WTC11 (cell line): ENCODE data around the gene COL9A1. TPM values are rescaled to one million over a fixed set of nuclear protein-coding genes. Genes with fewer than 3 reads are reported as not detected.
"Not testable (repeated sequence)": the region's sequence is repeated elsewhere in the genome, so short reads cannot be mapped to it uniquely, and the experiment has no call there.

ENCODE experiments used
- ATAC-seq: fragments of 200-7000 bp; cut with Tn5 transposase; 2 replicates; pipeline ENCODE4 v1.10.0; 2021; ENCODE audit warnings: mild to moderate bottlenecking, moderate library complexity
- CTCF ChIA-PET: fragments of 300-600 bp; sonication (Branson Sonifier 250); formaldehyde crosslinking; loops from one replicate; lab custom pipeline; 2021; ENCODE audit warnings: antibody characterized with exemption; lab: Charles Lee
- POLR2A ChIA-PET: fragments of 350-600 bp; sonication (Branson Sonifier 250); formaldehyde crosslinking; loops from one replicate; lab custom pipeline; 2021; ENCODE audit warnings: antibody characterized with exemption; lab: Charles Lee
- DNase-seq: peaks from one replicate; pipeline ENCODE4 v3.0.0; 2021; ENCODE audit warnings: low spot score
- H3K27ac Mint-ChIP-seq: 2 replicates; pipeline ENCODE4 v1.8.0; 2021; ENCODE audit warnings: mixed read lengths
- H3K27me3 Mint-ChIP-seq: 2 replicates; pipeline ENCODE4 v1.8.0; 2021; ENCODE audit warnings: low read depth, mild to moderate bottlenecking, moderate library complexity, mixed read lengths
- H3K36me3 Mint-ChIP-seq: 2 replicates; pipeline ENCODE4 v1.8.0; 2021; ENCODE audit warnings: mixed read lengths
- H3K4me1 Mint-ChIP-seq: 2 replicates; pipeline ENCODE4 v1.8.0; 2022; ENCODE audit warnings: mixed read lengths
- H3K4me3 Mint-ChIP-seq: 2 replicates; pipeline ENCODE4 v1.8.0; 2021; ENCODE audit warnings: mild to moderate bottlenecking, moderate library complexity, mixed read lengths
- H3K9me3 Mint-ChIP-seq: 2 replicates; pipeline ENCODE4 v1.8.0; 2021; ENCODE audit warnings: mixed read lengths
- EMX1 ChIP-seq: fragments of 250-450 bp; sonication (Bioruptor Pico); IDR thresholded peaks from 2 replicates; pipeline ENCODE4 v1.8.0; 2021; ENCODE audit warnings: mild to moderate bottlenecking
- JUN ChIP-seq: sonication (generic); formaldehyde crosslinking; IDR thresholded peaks from 2 replicates; pipeline ENCODE4 v1.8.0; 2023; ENCODE audit warnings: mild to moderate bottlenecking, missing genetic modification reagents
- NFATC4 ChIP-seq: fragments of 250-450 bp; sonication (Bioruptor Pico); IDR thresholded peaks from 2 replicates; pipeline ENCODE4 v1.9.0; 2021; ENCODE audit warnings: mild to moderate bottlenecking
- NR2C2 ChIP-seq: sonication (generic); formaldehyde crosslinking; IDR thresholded peaks from 2 replicates; pipeline ENCODE4 v1.8.0; 2022; ENCODE audit warnings: mild to moderate bottlenecking, missing genetic modification reagents
- OVOL2 ChIP-seq: fragments of 250-450 bp; sonication (Bioruptor Pico); IDR thresholded peaks from 2 replicates; pipeline ENCODE4 v1.9.0; 2021; ENCODE audit warnings: mild to moderate bottlenecking, borderline replicate concordance
- PRRX2 ChIP-seq: fragments of 250-450 bp; sonication (Bioruptor Pico); IDR thresholded peaks from 2 replicates; pipeline ENCODE4 v1.8.0; 2021; ENCODE audit warnings: mild to moderate bottlenecking
- SMAD3 ChIP-seq: sonication (generic); formaldehyde crosslinking; IDR thresholded peaks from 2 replicates; pipeline ENCODE4 v1.8.0; 2022; ENCODE audit warnings: missing genetic modification reagents, mild to moderate bottlenecking, borderline replicate concordance
- ZNF423 ChIP-seq: fragments of 250-450 bp; sonication (Bioruptor Pico); IDR thresholded peaks from 2 replicates; pipeline ENCODE4 v2.1.2; 2022; ENCODE audit warnings: mild to moderate bottlenecking, moderate library complexity
- total RNA-seq: library from RNA; stranded (reverse); gene quantifications from 3 replicates; pipeline ENCODE4 v1.2.3, GENCODE V29; 2021
- TF ChIP-seq, protein P1 (sequence below): sonication (generic); formaldehyde crosslinking; IDR thresholded peaks from 2 replicates; pipeline ENCODE4 v1.8.1; 2023; ENCODE audit warnings: mild to moderate bottlenecking, missing genetic modification reagents, moderate library complexity
- TF ChIP-seq, protein P2 (sequence below): fragments of 250-450 bp; sonication (Bioruptor Pico); IDR thresholded peaks from 2 replicates; pipeline ENCODE4 v1.9.0; 2021; ENCODE audit warnings: mild to moderate bottlenecking
- TF ChIP-seq, protein P3 (sequence below): fragments of 200-600 bp; IDR thresholded peaks from 2 replicates; pipeline ENCODE4 v1.8.0; 2022; ENCODE audit warnings: antibody characterized with exemption
- TF ChIP-seq, protein P4 (sequence below): sonication (generic); formaldehyde crosslinking; IDR thresholded peaks from 2 replicates; pipeline ENCODE4 v1.8.1; 2023; ENCODE audit warnings: mild to moderate bottlenecking, missing genetic modification reagents, borderline replicate concordance
- TF ChIP-seq, protein P5 (sequence below): sonication (generic); formaldehyde crosslinking; IDR thresholded peaks from 2 replicates; pipeline ENCODE4 v1.8.1; 2022; ENCODE audit warnings: missing genetic modification reagents, borderline replicate concordance
- TF ChIP-seq, protein P6 (sequence below): sonication (generic); formaldehyde crosslinking; IDR thresholded peaks from 2 replicates; pipeline ENCODE4 v1.8.0; 2022; ENCODE audit warnings: missing genetic modification reagents
- TF ChIP-seq, protein P7 (sequence below): sonication (generic); formaldehyde crosslinking; conservative IDR thresholded peaks from 2 replicates; pipeline ENCODE4 v1.8.1; 2022; ENCODE audit warnings: mild to moderate bottlenecking, missing genetic modification reagents

The COL9A1 gene
- total RNA-seq, 1 experiment from 2014 or later, result 9.0 TPM

DNA sequence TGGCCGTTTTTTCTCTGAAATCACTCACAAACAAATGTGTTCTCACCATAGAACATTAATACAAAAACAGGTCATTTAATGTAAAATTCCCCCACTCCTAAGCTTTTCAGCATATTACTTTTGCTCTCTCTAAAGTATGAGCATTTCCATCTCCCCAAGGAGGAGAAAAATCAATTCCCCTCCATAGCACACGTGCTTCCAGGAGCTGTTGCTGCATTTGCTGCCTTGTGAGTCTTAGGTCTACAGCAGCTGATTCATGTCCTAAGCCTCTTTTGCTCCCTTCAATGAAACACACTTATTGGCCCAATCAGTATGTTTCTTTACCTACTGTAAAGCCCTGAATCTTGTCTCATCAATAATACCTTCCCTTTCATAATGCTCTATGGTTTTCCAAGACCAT is 6.4 kb upstream of the COL9A1 start (continued):
- TF ChIP-seq, protein P1, sequence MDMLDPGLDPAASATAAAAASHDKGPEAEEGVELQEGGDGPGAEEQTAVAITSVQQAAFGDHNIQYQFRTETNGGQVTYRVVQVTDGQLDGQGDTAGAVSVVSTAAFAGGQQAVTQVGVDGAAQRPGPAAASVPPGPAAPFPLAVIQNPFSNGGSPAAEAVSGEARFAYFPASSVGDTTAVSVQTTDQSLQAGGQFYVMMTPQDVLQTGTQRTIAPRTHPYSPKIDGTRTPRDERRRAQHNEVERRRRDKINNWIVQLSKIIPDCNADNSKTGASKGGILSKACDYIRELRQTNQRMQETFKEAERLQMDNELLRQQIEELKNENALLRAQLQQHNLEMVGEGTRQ (CRISPR knock-in tag), result no peak
- TF ChIP-seq, protein P2, sequence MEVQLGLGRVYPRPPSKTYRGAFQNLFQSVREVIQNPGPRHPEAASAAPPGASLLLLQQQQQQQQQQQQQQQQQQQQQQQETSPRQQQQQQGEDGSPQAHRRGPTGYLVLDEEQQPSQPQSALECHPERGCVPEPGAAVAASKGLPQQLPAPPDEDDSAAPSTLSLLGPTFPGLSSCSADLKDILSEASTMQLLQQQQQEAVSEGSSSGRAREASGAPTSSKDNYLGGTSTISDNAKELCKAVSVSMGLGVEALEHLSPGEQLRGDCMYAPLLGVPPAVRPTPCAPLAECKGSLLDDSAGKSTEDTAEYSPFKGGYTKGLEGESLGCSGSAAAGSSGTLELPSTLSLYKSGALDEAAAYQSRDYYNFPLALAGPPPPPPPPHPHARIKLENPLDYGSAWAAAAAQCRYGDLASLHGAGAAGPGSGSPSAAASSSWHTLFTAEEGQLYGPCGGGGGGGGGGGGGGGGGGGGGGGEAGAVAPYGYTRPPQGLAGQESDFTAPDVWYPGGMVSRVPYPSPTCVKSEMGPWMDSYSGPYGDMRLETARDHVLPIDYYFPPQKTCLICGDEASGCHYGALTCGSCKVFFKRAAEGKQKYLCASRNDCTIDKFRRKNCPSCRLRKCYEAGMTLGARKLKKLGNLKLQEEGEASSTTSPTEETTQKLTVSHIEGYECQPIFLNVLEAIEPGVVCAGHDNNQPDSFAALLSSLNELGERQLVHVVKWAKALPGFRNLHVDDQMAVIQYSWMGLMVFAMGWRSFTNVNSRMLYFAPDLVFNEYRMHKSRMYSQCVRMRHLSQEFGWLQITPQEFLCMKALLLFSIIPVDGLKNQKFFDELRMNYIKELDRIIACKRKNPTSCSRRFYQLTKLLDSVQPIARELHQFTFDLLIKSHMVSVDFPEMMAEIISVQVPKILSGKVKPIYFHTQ (CRISPR knock-in tag), result no peak
- TF ChIP-seq NFATC4 (CRISPR knock-in tag) (no peak), ZNF423 (CRISPR knock-in tag) (no peak)

DNA sequence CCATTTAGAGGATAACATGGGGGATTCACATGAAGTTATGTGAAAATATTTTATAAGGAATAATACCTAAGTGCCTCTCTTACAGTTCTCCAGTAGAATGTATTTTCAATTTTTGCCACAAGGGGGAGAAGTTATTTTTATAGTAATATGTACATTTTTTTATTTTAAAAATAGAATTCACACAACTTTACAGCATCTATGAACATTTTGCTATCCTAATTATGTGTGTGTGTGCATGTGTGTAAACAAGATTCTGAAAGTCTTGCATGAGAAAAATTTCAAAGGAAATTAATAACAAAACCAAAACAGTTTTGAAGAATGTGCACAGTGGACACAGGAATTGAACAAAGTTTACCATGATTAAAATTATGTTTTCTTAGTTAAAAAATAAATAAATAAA is 5.3 kb upstream of the COL9A1 start:
- DNase-seq, H3K27ac Mint-ChIP-seq, H3K4me3 Mint-ChIP-seq, H3K36me3 Mint-ChIP-seq, H3K4me1 Mint-ChIP-seq, H3K27me3 Mint-ChIP-seq, POLR2A ChIA-PET, H3K9me3 Mint-ChIP-seq, ATAC-seq: not testable (repeated sequence)
- TF ChIP-seq, protein P3, sequence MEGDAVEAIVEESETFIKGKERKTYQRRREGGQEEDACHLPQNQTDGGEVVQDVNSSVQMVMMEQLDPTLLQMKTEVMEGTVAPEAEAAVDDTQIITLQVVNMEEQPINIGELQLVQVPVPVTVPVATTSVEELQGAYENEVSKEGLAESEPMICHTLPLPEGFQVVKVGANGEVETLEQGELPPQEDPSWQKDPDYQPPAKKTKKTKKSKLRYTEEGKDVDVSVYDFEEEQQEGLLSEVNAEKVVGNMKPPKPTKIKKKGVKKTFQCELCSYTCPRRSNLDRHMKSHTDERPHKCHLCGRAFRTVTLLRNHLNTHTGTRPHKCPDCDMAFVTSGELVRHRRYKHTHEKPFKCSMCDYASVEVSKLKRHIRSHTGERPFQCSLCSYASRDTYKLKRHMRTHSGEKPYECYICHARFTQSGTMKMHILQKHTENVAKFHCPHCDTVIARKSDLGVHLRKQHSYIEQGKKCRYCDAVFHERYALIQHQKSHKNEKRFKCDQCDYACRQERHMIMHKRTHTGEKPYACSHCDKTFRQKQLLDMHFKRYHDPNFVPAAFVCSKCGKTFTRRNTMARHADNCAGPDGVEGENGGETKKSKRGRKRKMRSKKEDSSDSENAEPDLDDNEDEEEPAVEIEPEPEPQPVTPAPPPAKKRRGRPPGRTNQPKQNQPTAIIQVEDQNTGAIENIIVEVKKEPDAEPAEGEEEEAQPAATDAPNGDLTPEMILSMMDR, result peak; percentile 35
- CTCF ChIA-PET, result interaction anchor here (0.8 to 3.3 kb wide), 3 partner anchors 16 to 87 kb away, joined by 3 to 128 read pairs (median 24); no protein-coding TSS in a partner anchor

DNA sequence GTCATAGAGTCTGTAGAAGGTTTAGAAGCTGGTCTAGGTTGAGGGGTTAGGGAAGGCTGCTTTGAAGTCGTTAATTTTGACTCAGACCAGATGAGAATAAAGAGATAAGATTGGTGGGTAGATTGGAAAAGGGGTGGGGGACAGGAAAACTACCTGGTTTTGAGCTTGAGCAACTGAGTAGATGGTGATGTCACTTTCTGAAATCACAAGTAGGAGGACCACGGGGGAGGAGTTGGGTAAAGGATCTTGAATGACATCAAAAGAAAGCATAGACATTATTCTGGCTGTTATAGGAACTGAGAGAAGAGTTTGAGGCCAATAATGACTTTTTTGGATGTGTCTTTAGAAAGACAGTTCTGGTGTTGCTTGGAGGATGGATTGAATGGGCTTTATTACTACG is 4.1 kb upstream of the COL9A1 start:
- no peak for DNase-seq
- Mint-ChIP-seq H3K9me3 (no peaks in the 10 kb centered on the region), H3K27ac (no peak overlapping the region), H3K4me3 (no peak overlapping the region), H3K4me1 (peaks cover 7% of the 10 kb centered on the region), H3K36me3 (no peaks in the 10 kb centered on the region), H3K27me3 (no peaks in the 10 kb centered on the region)
- ChIA-PET CTCF (interaction anchor here (0.6 to 1.4 kb wide), 2 partner anchors 62 to 86 kb away, joined by 3 read pairs; no protein-coding TSS in a partner anchor), POLR2A (no interaction called here)
- ATAC-seq, result no peak
- TF ChIP-seq NR2C2 (CRISPR knock-in tag), result no peak
- TF ChIP-seq SMAD3 (CRISPR knock-in tag), result no peak
- TF ChIP-seq, protein P1 (CRISPR knock-in tag), result no peak
- TF ChIP-seq, protein P4, sequence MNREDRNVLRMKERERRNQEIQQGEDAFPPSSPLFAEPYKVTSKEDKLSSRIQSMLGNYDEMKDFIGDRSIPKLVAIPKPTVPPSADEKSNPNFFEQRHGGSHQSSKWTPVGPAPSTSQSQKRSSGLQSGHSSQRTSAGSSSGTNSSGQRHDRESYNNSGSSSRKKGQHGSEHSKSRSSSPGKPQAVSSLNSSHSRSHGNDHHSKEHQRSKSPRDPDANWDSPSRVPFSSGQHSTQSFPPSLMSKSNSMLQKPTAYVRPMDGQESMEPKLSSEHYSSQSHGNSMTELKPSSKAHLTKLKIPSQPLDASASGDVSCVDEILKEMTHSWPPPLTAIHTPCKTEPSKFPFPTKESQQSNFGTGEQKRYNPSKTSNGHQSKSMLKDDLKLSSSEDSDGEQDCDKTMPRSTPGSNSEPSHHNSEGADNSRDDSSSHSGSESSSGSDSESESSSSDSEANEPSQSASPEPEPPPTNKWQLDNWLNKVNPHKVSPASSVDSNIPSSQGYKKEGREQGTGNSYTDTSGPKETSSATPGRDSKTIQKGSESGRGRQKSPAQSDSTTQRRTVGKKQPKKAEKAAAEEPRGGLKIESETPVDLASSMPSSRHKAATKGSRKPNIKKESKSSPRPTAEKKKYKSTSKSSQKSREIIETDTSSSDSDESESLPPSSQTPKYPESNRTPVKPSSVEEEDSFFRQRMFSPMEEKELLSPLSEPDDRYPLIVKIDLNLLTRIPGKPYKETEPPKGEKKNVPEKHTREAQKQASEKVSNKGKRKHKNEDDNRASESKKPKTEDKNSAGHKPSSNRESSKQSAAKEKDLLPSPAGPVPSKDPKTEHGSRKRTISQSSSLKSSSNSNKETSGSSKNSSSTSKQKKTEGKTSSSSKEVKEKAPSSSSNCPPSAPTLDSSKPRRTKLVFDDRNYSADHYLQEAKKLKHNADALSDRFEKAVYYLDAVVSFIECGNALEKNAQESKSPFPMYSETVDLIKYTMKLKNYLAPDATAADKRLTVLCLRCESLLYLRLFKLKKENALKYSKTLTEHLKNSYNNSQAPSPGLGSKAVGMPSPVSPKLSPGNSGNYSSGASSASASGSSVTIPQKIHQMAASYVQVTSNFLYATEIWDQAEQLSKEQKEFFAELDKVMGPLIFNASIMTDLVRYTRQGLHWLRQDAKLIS (CRISPR knock-in tag), result no peak
- TF ChIP-seq OVOL2, result no peak
- TF ChIP-seq, protein P5, sequence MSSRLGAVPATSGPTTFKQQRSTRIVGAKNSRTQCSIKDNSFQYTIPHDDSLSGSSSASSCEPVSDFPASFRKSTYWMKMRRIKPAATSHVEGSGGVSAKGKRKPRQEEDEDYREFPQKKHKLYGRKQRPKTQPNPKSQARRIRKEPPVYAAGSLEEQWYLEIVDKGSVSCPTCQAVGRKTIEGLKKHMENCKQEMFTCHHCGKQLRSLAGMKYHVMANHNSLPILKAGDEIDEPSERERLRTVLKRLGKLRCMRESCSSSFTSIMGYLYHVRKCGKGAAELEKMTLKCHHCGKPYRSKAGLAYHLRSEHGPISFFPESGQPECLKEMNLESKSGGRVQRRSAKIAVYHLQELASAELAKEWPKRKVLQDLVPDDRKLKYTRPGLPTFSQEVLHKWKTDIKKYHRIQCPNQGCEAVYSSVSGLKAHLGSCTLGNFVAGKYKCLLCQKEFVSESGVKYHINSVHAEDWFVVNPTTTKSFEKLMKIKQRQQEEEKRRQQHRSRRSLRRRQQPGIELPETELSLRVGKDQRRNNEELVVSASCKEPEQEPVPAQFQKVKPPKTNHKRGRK, result no peak
- TF ChIP-seq, protein P6, sequence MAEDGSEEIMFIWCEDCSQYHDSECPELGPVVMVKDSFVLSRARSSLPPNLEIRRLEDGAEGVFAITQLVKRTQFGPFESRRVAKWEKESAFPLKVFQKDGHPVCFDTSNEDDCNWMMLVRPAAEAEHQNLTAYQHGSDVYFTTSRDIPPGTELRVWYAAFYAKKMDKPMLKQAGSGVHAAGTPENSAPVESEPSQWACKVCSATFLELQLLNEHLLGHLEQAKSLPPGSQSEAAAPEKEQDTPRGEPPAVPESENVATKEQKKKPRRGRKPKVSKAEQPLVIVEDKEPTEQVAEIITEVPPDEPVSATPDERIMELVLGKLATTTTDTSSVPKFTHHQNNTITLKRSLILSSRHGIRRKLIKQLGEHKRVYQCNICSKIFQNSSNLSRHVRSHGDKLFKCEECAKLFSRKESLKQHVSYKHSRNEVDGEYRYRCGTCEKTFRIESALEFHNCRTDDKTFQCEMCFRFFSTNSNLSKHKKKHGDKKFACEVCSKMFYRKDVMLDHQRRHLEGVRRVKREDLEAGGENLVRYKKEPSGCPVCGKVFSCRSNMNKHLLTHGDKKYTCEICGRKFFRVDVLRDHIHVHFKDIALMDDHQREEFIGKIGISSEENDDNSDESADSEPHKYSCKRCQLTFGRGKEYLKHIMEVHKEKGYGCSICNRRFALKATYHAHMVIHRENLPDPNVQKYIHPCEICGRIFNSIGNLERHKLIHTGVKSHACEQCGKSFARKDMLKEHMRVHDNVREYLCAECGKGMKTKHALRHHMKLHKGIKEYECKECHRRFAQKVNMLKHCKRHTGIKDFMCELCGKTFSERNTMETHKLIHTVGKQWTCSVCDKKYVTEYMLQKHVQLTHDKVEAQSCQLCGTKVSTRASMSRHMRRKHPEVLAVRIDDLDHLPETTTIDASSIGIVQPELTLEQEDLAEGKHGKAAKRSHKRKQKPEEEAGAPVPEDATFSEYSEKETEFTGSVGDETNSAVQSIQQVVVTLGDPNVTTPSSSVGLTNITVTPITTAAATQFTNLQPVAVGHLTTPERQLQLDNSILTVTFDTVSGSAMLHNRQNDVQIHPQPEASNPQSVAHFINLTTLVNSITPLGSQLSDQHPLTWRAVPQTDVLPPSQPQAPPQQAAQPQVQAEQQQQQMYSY (CRISPR knock-in tag), result no peak
- TF ChIP-seq JUN, result no peak
- TF ChIP-seq EMX1 (CRISPR knock-in tag), result no peak
- TF ChIP-seq, protein P7, sequence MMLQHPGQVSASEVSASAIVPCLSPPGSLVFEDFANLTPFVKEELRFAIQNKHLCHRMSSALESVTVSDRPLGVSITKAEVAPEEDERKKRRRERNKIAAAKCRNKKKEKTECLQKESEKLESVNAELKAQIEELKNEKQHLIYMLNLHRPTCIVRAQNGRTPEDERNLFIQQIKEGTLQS (CRISPR knock-in tag), result no peak
- TF ChIP-seq PRRX2 (CRISPR knock-in tag), result no peak
